T-helper 1 cell treated with Interleukin-12 subunit alpha and Interleukin-12 subunit beta and Interleukin-4 antibody, amounts not matched to agents 30 ng/mL and 1 ng/mL, for 36 hours (primary cell): ENCODE measurements around the gene GIN1. TPM values are rescaled to one million over a fixed set of nuclear protein-coding genes. Genes with fewer than 3 reads are reported as not detected.
"Not testable (repeated sequence)": the region's sequence is repeated elsewhere in the genome, so short reads cannot be mapped to it uniquely, and the experiment has no call there.

Experiments used
- intact Hi-C: fragments of 100-400 bp; cut with micrococcal nuclease; formaldehyde crosslinking; loops from one replicate; pipeline ENCODE4 v1.15.1; 2024
- total RNA-seq: library from RNA; stranded (reverse); gene quantifications from 2 replicates; pipeline ENCODE4 v1.2.3, GENCODE V29; 2022

The GIN1 gene
- total RNA-seq, result 7.1 and 14.8 TPM in 2 replicates

- intact Hi-C loops, result loop anchor here (1.0 to 5.0 kb wide), 10 partner anchors 9 to 823 kb away; partner anchors contain the start of genes MACIR, PAM and SLCO4C1
Observed at GRCh38 chr5:103119765-103120606, at the start of gene GIN1, which contains the start of gene PPIP5K2. TSS of gene GIN1 (minus strand) at chr5:103120138. CDS start at chr5:103108707, 11,431 bp downstream. TSS of gene PPIP5K2 (plus strand) at chr5:103120301. CDS start at chr5:103129590, 9,289 bp downstream.

GRCh38 chr5:103166706-103167105, 46.8 kb upstream of the GIN1 start:
- intact Hi-C loops, result no loop called here

GRCh38 chr5:103151156-103151555, 31.2 kb upstream of the GIN1 start:
- intact Hi-C loops, result no loop called here

- intact Hi-C loops, result no loop called here
Observed at GRCh38 chr5:103148213-103148612, 28.3 kb upstream of the GIN1 start.

- intact Hi-C loops, result no loop called here
Observed at GRCh38 chr5:103145196-103145595, 25.3 kb upstream of the GIN1 start.

- intact Hi-C loops, result not testable (repeated sequence)
Observed at GRCh38 chr5:103142132-103142531, 22.2 kb upstream of the GIN1 start.

GRCh38 chr5:103139264-103139865, 19.4 kb upstream of the GIN1 start:
- intact Hi-C loops, result loop anchor here (1.0 to 5.0 kb wide), 10 partner anchors 19 to 603 kb away; partner anchors contain the start of genes GIN1 and PPIP5K2

- intact Hi-C loops, result loop anchor here (5.0 kb wide), 1 partner anchor 166 kb away; no protein-coding TSS in a partner anchor
Observed at GRCh38 chr5:103138202-103138690, 18.3 kb upstream of the GIN1 start.

GRCh38 chr5:103135461-103135860, 15.5 kb upstream of the GIN1 start:
- intact Hi-C loops, result loop anchor here (5.0 kb wide), 1 partner anchor 163 kb away; no protein-coding TSS in a partner anchor

- intact Hi-C loops, result no loop called here
Observed at GRCh38 chr5:103133231-103133630, 13.3 kb upstream of the GIN1 start.

GRCh38 chr5:103132684-103133083, 12.7 kb upstream of the GIN1 start:
- intact Hi-C loops, result no loop called here

- intact Hi-C loops, result no loop called here
Observed at GRCh38 chr5:103128202-103128601, 8.3 kb upstream of the GIN1 start.

- intact Hi-C loops, result no loop called here
Observed at GRCh38 chr5:103127292-103127817, 7.4 kb upstream of the GIN1 start.

GRCh38 chr5:103126557-103126956, 6.6 kb upstream of the GIN1 start:
- intact Hi-C loops, result no loop called here

- intact Hi-C loops, result loop anchor here (5.0 kb wide), 1 partner anchor 825 kb away; the partner anchor contains the start of gene SLCO4C1
Observed at GRCh38 chr5:103122242-103122641, 2.3 kb upstream of the GIN1 start.

GRCh38 chr5:103120607-103121200, 766 bp upstream of the GIN1 start:
- intact Hi-C loops, result loop anchor here (1.0 to 5.0 kb wide), 11 partner anchors 9 to 823 kb away; partner anchors contain the start of genes MACIR, PAM and SLCO4C1

- intact Hi-C loops, result no loop called here
Observed at GRCh38 chr5:103119070-103119764, 721 bp downstream of the GIN1 start.

- intact Hi-C loops, result no loop called here
Observed at GRCh38 chr5:103117471-103117991, 2.4 kb downstream of the GIN1 start.

GRCh38 chr5:103114440-103114839, 5.5 kb downstream of the GIN1 start:
- intact Hi-C loops, result no loop called here

GRCh38 chr5:103112910-103113309, 7.0 kb downstream of the GIN1 start:
- intact Hi-C loops, result no loop called here
